ENCODE measurements around the gene NCAM2.

The NCAM2 gene

GRCh38 chr21:21205604-21206003 is 207.4 kb downstream of the NCAM2 start:
- no peak for TF ChIP-seq POU2F2 (IDR thresholded peaks at IDR 0.05; ENCODE audit: low read depth, low read length)
- no peak for TF ChIP-seq POLR2A (IDR thresholded peaks at IDR 0.05; ENCODE audit: low read depth, low read length)

DNA sequence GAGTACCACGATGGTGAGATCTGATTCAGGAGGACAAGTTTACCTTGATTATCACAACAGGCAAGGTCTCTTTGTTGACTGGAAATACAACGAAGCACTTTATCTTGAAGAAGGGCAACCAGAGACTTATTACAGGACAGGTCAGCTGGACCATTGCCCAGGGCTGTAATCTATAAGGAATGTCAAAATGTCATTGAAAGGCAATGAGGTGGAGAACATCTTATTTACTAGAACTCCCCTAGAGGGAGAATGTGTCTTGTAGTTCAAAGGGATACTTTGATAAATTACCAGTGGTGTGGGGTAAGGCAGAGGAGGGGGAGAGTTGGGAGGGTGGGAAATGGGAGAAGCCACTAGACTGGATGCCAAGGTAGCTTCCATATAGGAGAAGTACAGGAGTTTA is 212.3 kb downstream of the NCAM2 start:
- TF ChIP-seq TAF1 (IDR thresholded peaks at IDR 0.05; ENCODE audit: low read depth, low read length) (no peak), POU2F2 (IDR thresholded peaks at IDR 0.05; ENCODE audit: low read depth, low read length) (no peak), POLR2A (IDR thresholded peaks at IDR 0.05; ENCODE audit: low read depth, low read length) (no peak), POLR2AphosphoS5 (IDR thresholded peaks at IDR 0.05; ENCODE audit: low read depth, low read length) (no peak), PAX5 (IDR thresholded peaks at IDR 0.05; ENCODE audit: insufficient read depth, low read length, severe bottlenecking) (no peak), SPI1 (IDR thresholded peaks at IDR 0.05; ENCODE audit: low read depth, low read length) (no peak)

More at GRCh38 chr21:21205604-21206003, 207.4 kb downstream of the NCAM2 start:
- FAIRE-seq: no peak
- DNase-seq (ENCODE audit: insufficient read length, low spot score): no peak

GRCh38 chr21:21213297-21213696 is 215.1 kb downstream of the NCAM2 start:
- TF ChIP-seq PAX5 (IDR thresholded peaks at IDR 0.05; ENCODE audit: insufficient read depth, low read length, severe bottlenecking): no peak
- no peak for TF ChIP-seq POLR2AphosphoS5 (IDR thresholded peaks at IDR 0.05; ENCODE audit: low read depth, low read length)
- no peak for TF ChIP-seq POLR2A (IDR thresholded peaks at IDR 0.05; ENCODE audit: low read depth, low read length)
- DNase-seq (ENCODE audit: insufficient read length, low spot score): no peak
- FAIRE-seq: no peak

More for the DNA sequence above, 212.3 kb downstream of the NCAM2 start:
- FAIRE-seq (no peak), DNase-seq (ENCODE audit: insufficient read length, low spot score) (no peak)

DNA sequence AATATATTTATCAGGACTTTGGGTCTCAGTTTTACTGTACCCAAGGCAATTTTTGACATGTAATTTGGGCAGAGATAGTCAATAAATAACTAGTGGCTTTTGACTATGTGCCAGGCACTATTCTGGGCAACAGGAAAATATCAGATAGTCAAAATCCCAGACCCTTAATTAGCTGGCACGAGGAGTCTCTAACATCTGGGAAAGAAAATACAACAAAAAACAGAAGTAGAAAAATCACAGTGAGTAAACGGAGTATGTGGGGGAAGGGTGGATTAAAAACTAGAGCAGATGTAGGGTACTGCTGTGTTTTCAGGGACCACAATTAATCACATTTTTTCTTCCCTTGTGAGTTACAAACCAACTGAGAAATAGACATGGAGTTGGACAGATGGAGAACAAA is 217.8 kb downstream of the NCAM2 start:
- DNase-seq (ENCODE audit: insufficient read length, low spot score) (no peak), FAIRE-seq (no peak)

DNA sequence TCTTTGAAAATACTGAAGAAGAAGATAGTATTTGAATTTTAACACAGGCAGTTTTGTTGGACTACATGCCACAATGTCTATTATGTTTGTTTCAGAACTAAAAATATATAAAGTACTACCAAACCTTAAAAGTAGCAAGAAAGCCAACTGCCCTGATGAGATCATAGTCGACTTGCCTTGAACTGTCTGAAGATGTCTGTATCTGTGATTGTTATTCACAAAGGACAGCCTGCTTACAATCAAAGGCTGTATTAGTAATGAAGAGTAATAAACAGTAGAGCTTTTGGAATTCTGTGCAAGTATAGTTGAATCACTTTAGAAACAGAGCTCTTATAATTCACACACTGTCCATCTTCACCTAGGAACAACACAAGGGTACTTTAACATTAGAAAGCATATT is 228.3 kb downstream of the NCAM2 start:
- no peak for DNase-seq (ENCODE audit: insufficient read length, low spot score)
- no peak for TF ChIP-seq TAF1 (IDR thresholded peaks at IDR 0.05; ENCODE audit: low read depth, low read length)
- no peak for TF ChIP-seq POLR2AphosphoS5 (IDR thresholded peaks at IDR 0.05; ENCODE audit: low read depth, low read length)
- TF ChIP-seq POLR2A (IDR thresholded peaks at IDR 0.05; ENCODE audit: low read depth, low read length): no peak
- no peak for TF ChIP-seq PAX5 (IDR thresholded peaks at IDR 0.05; ENCODE audit: insufficient read depth, low read length, severe bottlenecking)
- no peak for TF ChIP-seq SPI1 (IDR thresholded peaks at IDR 0.05; ENCODE audit: low read depth, low read length)
- no peak for TF ChIP-seq POU2F2 (IDR thresholded peaks at IDR 0.05; ENCODE audit: low read depth, low read length)
- FAIRE-seq: no peak

More for the DNA sequence above, 217.8 kb downstream of the NCAM2 start:
- no peak for TF ChIP-seq POLR2AphosphoS5 (IDR thresholded peaks at IDR 0.05; ENCODE audit: low read depth, low read length)
- no peak for TF ChIP-seq PAX5 (IDR thresholded peaks at IDR 0.05; ENCODE audit: insufficient read depth, low read length, severe bottlenecking)
- TF ChIP-seq TAF1 (IDR thresholded peaks at IDR 0.05; ENCODE audit: low read depth, low read length): no peak
- TF ChIP-seq SPI1 (IDR thresholded peaks at IDR 0.05; ENCODE audit: low read depth, low read length): no peak
- TF ChIP-seq POLR2A (IDR thresholded peaks at IDR 0.05; ENCODE audit: low read depth, low read length): no peak
- TF ChIP-seq POU2F2 (IDR thresholded peaks at IDR 0.05; ENCODE audit: low read depth, low read length): no peak

- TF ChIP-seq POLR2AphosphoS5 (IDR thresholded peaks at IDR 0.05; ENCODE audit: low read depth, low read length): no peak
- no peak for TF ChIP-seq PAX5 (IDR thresholded peaks at IDR 0.05; ENCODE audit: insufficient read depth, low read length, severe bottlenecking)
- no peak for TF ChIP-seq TAF1 (IDR thresholded peaks at IDR 0.05; ENCODE audit: low read depth, low read length)
- TF ChIP-seq POU2F2 (IDR thresholded peaks at IDR 0.05; ENCODE audit: low read depth, low read length): no peak
- TF ChIP-seq POLR2A (IDR thresholded peaks at IDR 0.05; ENCODE audit: low read depth, low read length): no peak
- no peak for TF ChIP-seq SPI1 (IDR thresholded peaks at IDR 0.05; ENCODE audit: low read depth, low read length)
- DNase-seq (ENCODE audit: insufficient read length, low spot score): no peak
- FAIRE-seq: no peak
These were observed 232.5 kb downstream of the NCAM2 start for GRCh38 chr21:21230672-21231071.

- FAIRE-seq (no peak), DNase-seq (ENCODE audit: insufficient read length, low spot score) (no peak)
- TF ChIP-seq SPI1 (IDR thresholded peaks at IDR 0.05; ENCODE audit: low read depth, low read length) (no peak), PAX5 (IDR thresholded peaks at IDR 0.05; ENCODE audit: insufficient read depth, low read length, severe bottlenecking) (no peak), POLR2AphosphoS5 (IDR thresholded peaks at IDR 0.05; ENCODE audit: low read depth, low read length) (no peak), POLR2A (IDR thresholded peaks at IDR 0.05; ENCODE audit: low read depth, low read length) (no peak), TAF1 (IDR thresholded peaks at IDR 0.05; ENCODE audit: low read depth, low read length) (no peak), POU2F2 (IDR thresholded peaks at IDR 0.05; ENCODE audit: low read depth, low read length) (no peak)
These were observed 233.7 kb downstream of the NCAM2 start for GRCh38 chr21:21231913-21232312.

DNA sequence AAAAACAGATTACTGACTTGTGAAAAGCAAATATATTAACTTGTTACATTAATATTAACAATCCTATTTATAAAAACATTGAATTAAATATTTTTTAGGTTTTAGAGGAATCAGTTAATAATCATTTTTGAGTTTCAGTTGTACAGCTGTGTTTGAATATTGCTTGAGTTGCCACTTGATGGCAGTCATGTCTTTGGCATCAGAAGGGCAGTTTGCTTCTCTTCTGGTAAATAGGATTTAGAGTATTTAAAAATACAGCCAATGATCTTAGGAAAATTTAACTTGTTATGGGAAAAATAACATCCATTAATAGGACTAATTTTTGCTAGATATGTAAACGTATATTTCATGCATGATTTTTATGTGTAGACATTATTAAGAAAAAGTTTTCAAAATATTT is 234.1 kb downstream of the NCAM2 start:
- no peak for FAIRE-seq
- DNase-seq (ENCODE audit: insufficient read length, low spot score): no peak
- no peak for TF ChIP-seq PAX5 (IDR thresholded peaks at IDR 0.05; ENCODE audit: insufficient read depth, low read length, severe bottlenecking)
- no peak for TF ChIP-seq POU2F2 (IDR thresholded peaks at IDR 0.05; ENCODE audit: low read depth, low read length)
- TF ChIP-seq SPI1 (IDR thresholded peaks at IDR 0.05; ENCODE audit: low read depth, low read length): no peak
- TF ChIP-seq POLR2AphosphoS5 (IDR thresholded peaks at IDR 0.05; ENCODE audit: low read depth, low read length): no peak
- TF ChIP-seq POLR2A (IDR thresholded peaks at IDR 0.05; ENCODE audit: low read depth, low read length): no peak
- no peak for TF ChIP-seq TAF1 (IDR thresholded peaks at IDR 0.05; ENCODE audit: low read depth, low read length)

DNA sequence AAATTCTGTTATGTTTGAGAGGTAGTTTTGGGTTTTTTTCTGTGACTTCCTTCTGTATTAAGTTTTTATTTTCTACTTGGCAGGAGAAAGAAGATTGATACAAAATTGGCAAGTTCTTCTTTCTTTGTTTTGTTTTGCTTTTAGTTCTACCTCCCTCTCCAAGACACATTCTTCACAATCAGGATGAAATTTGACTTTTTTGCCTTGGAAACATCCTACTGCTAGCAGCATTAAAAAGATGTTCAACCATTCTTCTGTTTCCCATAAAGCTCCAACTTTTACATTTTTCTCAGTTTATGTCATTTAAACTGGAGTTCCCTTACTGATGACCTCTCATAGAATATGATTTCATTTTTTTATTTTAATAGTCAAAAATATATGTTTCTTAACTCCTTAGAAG is 234.8 kb downstream of the NCAM2 start:
- FAIRE-seq (no peak), DNase-seq (ENCODE audit: insufficient read length, low spot score) (no peak)
- no peak for TF ChIP-seq PAX5 (IDR thresholded peaks at IDR 0.05; ENCODE audit: insufficient read depth, low read length, severe bottlenecking)
- TF ChIP-seq POLR2AphosphoS5 (IDR thresholded peaks at IDR 0.05; ENCODE audit: low read depth, low read length): no peak
- no peak for TF ChIP-seq TAF1 (IDR thresholded peaks at IDR 0.05; ENCODE audit: low read depth, low read length)
- TF ChIP-seq POU2F2 (IDR thresholded peaks at IDR 0.05; ENCODE audit: low read depth, low read length): no peak
- no peak for TF ChIP-seq SPI1 (IDR thresholded peaks at IDR 0.05; ENCODE audit: low read depth, low read length)
- TF ChIP-seq POLR2A (IDR thresholded peaks at IDR 0.05; ENCODE audit: low read depth, low read length): no peak

DNA sequence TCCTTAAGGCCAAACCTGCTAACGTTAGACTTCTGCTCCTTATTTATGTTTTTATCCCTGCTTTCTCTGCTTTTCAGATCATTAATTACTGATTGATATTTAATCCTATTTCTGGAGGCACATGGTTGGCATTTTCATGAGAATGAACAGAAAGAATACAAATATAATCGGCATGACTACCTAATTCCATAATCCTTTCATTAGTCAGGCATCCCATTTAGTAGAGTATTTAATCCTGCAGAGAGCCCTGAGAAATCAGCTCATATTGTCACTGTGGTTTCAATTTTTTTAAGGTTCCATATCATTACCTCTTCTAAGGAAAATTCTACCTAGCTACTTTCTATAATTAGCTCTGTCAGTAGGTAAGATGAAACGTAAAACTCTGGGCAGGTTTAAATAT is 238.8 kb downstream of the NCAM2 start:
- DNase-seq (ENCODE audit: insufficient read length, low spot score): no peak
- FAIRE-seq: no peak
- TF ChIP-seq POU2F2 (IDR thresholded peaks at IDR 0.05; ENCODE audit: low read depth, low read length): no peak
- TF ChIP-seq SPI1 (IDR thresholded peaks at IDR 0.05; ENCODE audit: low read depth, low read length): no peak
- TF ChIP-seq TAF1 (IDR thresholded peaks at IDR 0.05; ENCODE audit: low read depth, low read length): no peak

Measured in GM12891 (cell line).